HG03108 (cell line): ENCODE results near the gene CKAP2L.

ENCODE experiments used
- ATAC-seq: cut with Tn5 transposase; IDR thresholded peaks from one replicate; pipeline ENCODE4 v1.9.1; 2021; ENCODE audit warnings: moderate library complexity; ENCODE audit not compliant: unreplicated experiment

CKAP2L gene

GRCh38 chr2:112793449-112793978 lies 29.1 kb upstream of the CKAP2L start:
- ATAC-seq: no peak

GRCh38 chr2:112792419-112792818 lies 28.0 kb upstream of the CKAP2L start:
- no peak for ATAC-seq

GRCh38 chr2:112791693-112792230 lies 27.4 kb upstream of the CKAP2L start:
- no peak for ATAC-seq

- no peak for ATAC-seq
Observed at GRCh38 chr2:112791019-112791418, 26.6 kb upstream of the CKAP2L start.

GRCh38 chr2:112790305-112790704 lies 25.9 kb upstream of the CKAP2L start:
- ATAC-seq: no peak

- ATAC-seq: no peak
Observed at GRCh38 chr2:112789186-112789585, 24.8 kb upstream of the CKAP2L start.

- no peak for ATAC-seq
Observed at GRCh38 chr2:112788653-112789052, 24.2 kb upstream of the CKAP2L start.

- ATAC-seq: no peak
Observed at GRCh38 chr2:112787729-112788393, 23.5 kb upstream of the CKAP2L start.

GRCh38 chr2:112787294-112787693 lies 22.9 kb upstream of the CKAP2L start:
- no peak for ATAC-seq

GRCh38 chr2:112784199-112785189 lies 20.1 kb upstream of the CKAP2L start, which contains the start of gene IL1A:
Gene IL1A, minus strand, starts transcription at chr2:112784493. Its CDS starts 723 bp downstream, at chr2:112783770.
- ATAC-seq: no peak

GRCh38 chr2:112783187-112783714 lies 18.8 kb upstream of the CKAP2L start:
- no peak for ATAC-seq

- ATAC-seq: peak; percentile 90
Observed at GRCh38 chr2:112782234-112782799, 17.9 kb upstream of the CKAP2L start.

- no peak for ATAC-seq
Observed at GRCh38 chr2:112779598-112779997, 15.2 kb upstream of the CKAP2L start.

GRCh38 chr2:112777036-112777435 lies 12.6 kb upstream of the CKAP2L start:
- ATAC-seq: no peak

GRCh38 chr2:112776113-112776512 lies 11.7 kb upstream of the CKAP2L start:
- ATAC-seq: no peak

GRCh38 chr2:112774536-112775285 lies 10.3 kb upstream of the CKAP2L start:
- ATAC-seq: no peak

- no peak for ATAC-seq
Observed at GRCh38 chr2:112773556-112773955, 9.1 kb upstream of the CKAP2L start.

GRCh38 chr2:112772911-112773475 lies 8.6 kb upstream of the CKAP2L start:
- ATAC-seq: no peak

- ATAC-seq: no peak
Observed at GRCh38 chr2:112772322-112772721, 7.9 kb upstream of the CKAP2L start.

- no peak for ATAC-seq
Observed at GRCh38 chr2:112768432-112768831, 4.0 kb upstream of the CKAP2L start.
